Suprapubic skin (tissue), 3 donors: Measurements from ENCODE around the gene WDR86.

Experiments
- EP300 ChIP-seq: sonication (generic); formaldehyde crosslinking; IDR thresholded peaks from one replicate; pipeline ENCODE4 v1.6.1; 2017; ENCODE audit warnings: antibody characterized with exemption
- POLR2A ChIP-seq, 2 donors: fragments of 450-650 bp; IDR thresholded peaks; one replicate each; pipeline ENCODE4 v1.6.1; 2017; ENCODE audit warnings: antibody characterized with exemption in 2 of 2, mild to moderate bottlenecking in 2 of 2, moderate library complexity in 2 of 2
- TF ChIP-seq, protein P1 (sequence below), 2 donors: fragments of 200-600 bp in 1 of 2; fragments of 450-650 bp in 1 of 2; sonication (generic) in 1 of 2; IDR thresholded peaks; one replicate each; pipeline ENCODE4 v1.5.1; 2016 to 2019; ENCODE audit warnings: antibody characterized with exemption in 2 of 2, mild to moderate bottlenecking in 1 of 2, moderate library complexity in 1 of 2

DNA sequence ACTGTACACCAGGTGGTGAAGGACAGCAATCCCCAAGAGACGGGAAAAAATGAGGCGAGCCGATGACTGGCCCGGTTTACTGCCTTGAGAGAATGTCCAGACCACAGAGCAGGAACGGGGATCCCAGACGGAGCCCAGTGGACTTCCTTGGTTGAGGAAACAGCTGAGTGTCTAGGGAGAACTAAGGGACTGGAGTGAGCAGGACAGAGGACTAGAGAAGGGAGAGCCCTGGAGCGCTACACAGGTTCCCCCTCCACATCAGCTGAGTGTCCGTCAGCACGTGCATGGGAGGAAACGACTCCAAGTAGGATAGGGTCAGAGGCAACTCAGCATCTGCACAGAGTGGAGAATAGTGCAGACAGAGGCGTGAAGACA is 7.1 kb upstream of the WDR86 start:
- TF ChIP-seq, protein P1, sequence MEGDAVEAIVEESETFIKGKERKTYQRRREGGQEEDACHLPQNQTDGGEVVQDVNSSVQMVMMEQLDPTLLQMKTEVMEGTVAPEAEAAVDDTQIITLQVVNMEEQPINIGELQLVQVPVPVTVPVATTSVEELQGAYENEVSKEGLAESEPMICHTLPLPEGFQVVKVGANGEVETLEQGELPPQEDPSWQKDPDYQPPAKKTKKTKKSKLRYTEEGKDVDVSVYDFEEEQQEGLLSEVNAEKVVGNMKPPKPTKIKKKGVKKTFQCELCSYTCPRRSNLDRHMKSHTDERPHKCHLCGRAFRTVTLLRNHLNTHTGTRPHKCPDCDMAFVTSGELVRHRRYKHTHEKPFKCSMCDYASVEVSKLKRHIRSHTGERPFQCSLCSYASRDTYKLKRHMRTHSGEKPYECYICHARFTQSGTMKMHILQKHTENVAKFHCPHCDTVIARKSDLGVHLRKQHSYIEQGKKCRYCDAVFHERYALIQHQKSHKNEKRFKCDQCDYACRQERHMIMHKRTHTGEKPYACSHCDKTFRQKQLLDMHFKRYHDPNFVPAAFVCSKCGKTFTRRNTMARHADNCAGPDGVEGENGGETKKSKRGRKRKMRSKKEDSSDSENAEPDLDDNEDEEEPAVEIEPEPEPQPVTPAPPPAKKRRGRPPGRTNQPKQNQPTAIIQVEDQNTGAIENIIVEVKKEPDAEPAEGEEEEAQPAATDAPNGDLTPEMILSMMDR (IDR thresholded peaks at IDR 0.05) = no peak
- no peak for TF ChIP-seq POLR2A (IDR thresholded peaks at IDR 0.05)
- TF ChIP-seq EP300 = no peak
